GM12872 (cell line): Measurements from ENCODE around the gene VEZT.

Experiments used
- CTCF ChIP-seq: IDR thresholded peaks from 3 replicates; pipeline ENCODE4 v1.5.1; 2011; ENCODE audit warnings: low read depth, mild to moderate bottlenecking, low read length, moderate library complexity; ENCODE audit not compliant: insufficient read depth

The VEZT gene

GRCh38 chr12:95202691-95203486 is 14.7 kb upstream of the VEZT start:
- TF ChIP-seq CTCF: no peak

- no peak for TF ChIP-seq CTCF
Measured at GRCh38 chr12:95203487-95204030, 14.0 kb upstream of the VEZT start.

GRCh38 chr12:95204141-95204866 is 13.3 kb upstream of the VEZT start:
- TF ChIP-seq CTCF: no peak

GRCh38 chr12:95205016-95205624 is 12.5 kb upstream of the VEZT start:
- TF ChIP-seq CTCF: no peak

- TF ChIP-seq CTCF: no peak
Measured at GRCh38 chr12:95205685-95206084, 11.9 kb upstream of the VEZT start.

GRCh38 chr12:95206916-95207315 is 10.7 kb upstream of the VEZT start:
- no peak for TF ChIP-seq CTCF

- TF ChIP-seq CTCF: no peak
Measured at GRCh38 chr12:95207407-95207806, 10.2 kb upstream of the VEZT start.
